Neuronal stem cell (in vitro differentiated cells): ENCODE results near the gene ISM1.

Experiments
- DNase-seq: peaks from one replicate; pipeline ENCODE4 v3.0.0-alpha.2; 2013; ENCODE audit warnings: low spot score
- H2AFZ ChIP-seq: one replicate; pipeline ENCODE4 v1.6.1; 2013; ENCODE audit warnings: mild to moderate bottlenecking, low read length, inconsistent platforms
- H2AK5ac ChIP-seq: 2 replicates; pipeline ENCODE4 v1.6.1; 2013; ENCODE audit warnings: low read depth, mild to moderate bottlenecking, inconsistent platforms, low read length, moderate library complexity, mixed read lengths
- H2BK120ac ChIP-seq: 2 replicates; pipeline ENCODE4 v1.6.1; 2013; ENCODE audit warnings: low read depth, mild to moderate bottlenecking, inconsistent platforms, low read length, moderate library complexity, mixed read lengths
- H2BK12ac ChIP-seq: one replicate; pipeline ENCODE4 v1.6.1; 2013; ENCODE audit warnings: low read length, inconsistent platforms
- H2BK15ac ChIP-seq: 2 replicates; pipeline ENCODE4 v1.6.1; 2013; ENCODE audit warnings: mild to moderate bottlenecking, low read length, inconsistent platforms, mixed read lengths
- H2BK5ac ChIP-seq: one replicate; pipeline ENCODE4 v1.6.1; 2013; ENCODE audit warnings: inconsistent platforms, mild to moderate bottlenecking, low read length, moderate library complexity
- H3K14ac ChIP-seq: one replicate; pipeline ENCODE4 v1.6.1; 2013; ENCODE audit warnings: low read length, inconsistent platforms
- H3K18ac ChIP-seq: 2 replicates; pipeline ENCODE4 v1.6.1; 2013; ENCODE audit warnings: low read length, inconsistent platforms
- H3K23ac ChIP-seq: 2 replicates; pipeline ENCODE4 v1.6.1; 2013; ENCODE audit warnings: low read depth, mild to moderate bottlenecking, mixed read lengths, low read length, inconsistent platforms; ENCODE audit not compliant: poor library complexity
- H3K27ac ChIP-seq: replicated peaks from 3 replicates; pipeline ENCODE4 v1.5.1; 2013; ENCODE audit warnings: low read length, inconsistent platforms
- H3K27me3 ChIP-seq, 3 experiments: 2 replicates each; pipeline ENCODE4 v1.6.1; 2013; ENCODE audit warnings: low read length in 3 of 3, mild to moderate bottlenecking in 2 of 3, inconsistent platforms in 1 of 3, low read depth in 1 of 3, mixed read lengths in 1 of 3, moderate library complexity in 1 of 3; ENCODE audit not compliant: control insufficient read depth in 3 of 3, insufficient read depth in 3 of 3
- H3K36me3 ChIP-seq, 2 donors: replicated peaks in 1 of 2; 2 replicates each; pipeline ENCODE4 v1.6.1; 2013; ENCODE audit warnings: low read length in 2 of 2; ENCODE audit not compliant: control insufficient read depth in 2 of 2, insufficient read depth in 2 of 2
- H3K4ac ChIP-seq: 2 replicates; pipeline ENCODE4 v1.6.1; 2013; ENCODE audit warnings: inconsistent platforms, mild to moderate bottlenecking, low read length, moderate library complexity
- H3K4me1 ChIP-seq, 2 donors: 1 replicate in 1 of 2; 2 replicates in 1 of 2; pipeline ENCODE4 v1.6.1; 2013; ENCODE audit warnings: low read length in 2 of 2, low read depth in 1 of 2; ENCODE audit not compliant: control insufficient read depth in 2 of 2, insufficient read depth in 1 of 2
- H3K4me2 ChIP-seq: one replicate; pipeline ENCODE4 v1.6.1; 2013; ENCODE audit warnings: mild to moderate bottlenecking, low read length, inconsistent platforms; ENCODE audit not compliant: insufficient read depth, poor library complexity, severe bottlenecking
- H3K4me3 ChIP-seq, 2 donors: 2 replicates each; pipeline ENCODE4 v1.5.1; 2013; ENCODE audit warnings: low read length in 2 of 2, mild to moderate bottlenecking in 2 of 2, inconsistent platforms in 1 of 2, moderate library complexity in 1 of 2
- H3K79me1 ChIP-seq: one replicate; pipeline ENCODE4 v1.6.1; 2013; ENCODE audit warnings: low read depth, mild to moderate bottlenecking, inconsistent platforms, low read length, moderate library complexity
- H3K9ac ChIP-seq: one replicate; pipeline ENCODE4 v1.6.1; 2013; ENCODE audit warnings: mild to moderate bottlenecking, low read depth, low read length, inconsistent platforms; ENCODE audit not compliant: poor library complexity
- H3K9me3 ChIP-seq, 2 donors: replicated peaks in 1 of 2; 2 replicates each; pipeline versions ENCODE3 to v1.6.1; 2013; ENCODE audit warnings: low read length in 2 of 2, mild to moderate bottlenecking in 2 of 2, inconsistent platforms in 1 of 2, low read depth in 1 of 2, mixed read lengths in 1 of 2, moderate library complexity in 1 of 2; ENCODE audit not compliant: control insufficient read depth in 2 of 2, insufficient read depth in 1 of 2
- H4K8ac ChIP-seq: one replicate; pipeline ENCODE4 v1.6.1; 2013; ENCODE audit warnings: low read depth, mild to moderate bottlenecking, inconsistent platforms, low read length, moderate library complexity
- H4K91ac ChIP-seq: one replicate; pipeline ENCODE4 v1.6.1; 2013; ENCODE audit warnings: low read length, low read depth, mild to moderate bottlenecking, inconsistent platforms; ENCODE audit not compliant: poor library complexity
- WGBS, 2 donors: extraction: QIAGEN DNeasy Blood & Tissue Kit; methylation state at CpG; one replicate each; pipeline ENCODE4 v1.1.7; 2013; ENCODE audit warnings: missing lambda C conversion rate in 2 of 2, mixed read lengths in 1 of 2; ENCODE audit not compliant: insufficient read length in 2 of 2, insufficient replicate concordance in 1 of 2; ENCODE audit errors: extremely low coverage in 2 of 2; 5-methylcytosine and 5-hydroxymethylcytosine counted together

ISM1 gene

DNA sequence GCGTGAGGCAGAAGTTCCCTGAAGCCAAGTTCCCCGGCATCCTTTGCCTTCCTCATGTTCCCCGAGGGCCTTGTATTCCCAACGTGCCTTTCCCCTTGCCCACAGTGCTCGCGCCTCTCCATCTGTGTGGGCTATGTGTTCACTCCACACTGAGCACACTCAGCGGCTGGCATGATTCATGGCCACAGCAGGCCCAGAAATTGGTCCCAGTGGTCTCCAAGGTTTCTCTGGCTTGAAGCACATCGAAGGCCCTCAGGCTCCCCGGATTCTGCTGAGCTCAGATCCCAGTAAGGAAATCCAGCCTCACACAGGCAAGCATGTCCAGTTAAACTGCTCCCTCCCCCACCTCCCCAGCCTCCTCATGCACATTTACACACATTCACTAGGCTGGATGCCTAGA, 123.6 kb downstream of the ISM1 start:
- Histone ChIP-seq H3K27ac (no peak overlapping the region), H3K36me3 (no peaks in the 10 kb centered on the region), H2BK5ac (no peak overlapping the region), H3K79me1 (no peaks in the 10 kb centered on the region), H4K91ac (no peak overlapping the region), H3K23ac (no peak overlapping the region), H3K4me2 (no peak overlapping the region), H3K27me3 (no peaks in the 10 kb centered on the region), H2BK15ac (no peak overlapping the region), H2AFZ (no peak overlapping the region), H2BK120ac (no peak overlapping the region), H2BK12ac (no peak overlapping the region), H3K4ac (no peak overlapping the region), H3K9me3 (no peaks in the 10 kb centered on the region), H4K8ac (peak overlapping the region; percentile 70), H3K18ac (peak overlapping the region; percentile 3), H3K9ac (no peak overlapping the region), H3K14ac (peak overlapping the region; percentile 31), H3K4me1 (no peaks in the 10 kb centered on the region), H2AK5ac (no peak overlapping the region), H3K4me3 (no peak overlapping the region)
- WGBS, 2 donors: no CpG with 5 or more reads among the region's 9 CpGs
- DNase-seq: no peak

DNA sequence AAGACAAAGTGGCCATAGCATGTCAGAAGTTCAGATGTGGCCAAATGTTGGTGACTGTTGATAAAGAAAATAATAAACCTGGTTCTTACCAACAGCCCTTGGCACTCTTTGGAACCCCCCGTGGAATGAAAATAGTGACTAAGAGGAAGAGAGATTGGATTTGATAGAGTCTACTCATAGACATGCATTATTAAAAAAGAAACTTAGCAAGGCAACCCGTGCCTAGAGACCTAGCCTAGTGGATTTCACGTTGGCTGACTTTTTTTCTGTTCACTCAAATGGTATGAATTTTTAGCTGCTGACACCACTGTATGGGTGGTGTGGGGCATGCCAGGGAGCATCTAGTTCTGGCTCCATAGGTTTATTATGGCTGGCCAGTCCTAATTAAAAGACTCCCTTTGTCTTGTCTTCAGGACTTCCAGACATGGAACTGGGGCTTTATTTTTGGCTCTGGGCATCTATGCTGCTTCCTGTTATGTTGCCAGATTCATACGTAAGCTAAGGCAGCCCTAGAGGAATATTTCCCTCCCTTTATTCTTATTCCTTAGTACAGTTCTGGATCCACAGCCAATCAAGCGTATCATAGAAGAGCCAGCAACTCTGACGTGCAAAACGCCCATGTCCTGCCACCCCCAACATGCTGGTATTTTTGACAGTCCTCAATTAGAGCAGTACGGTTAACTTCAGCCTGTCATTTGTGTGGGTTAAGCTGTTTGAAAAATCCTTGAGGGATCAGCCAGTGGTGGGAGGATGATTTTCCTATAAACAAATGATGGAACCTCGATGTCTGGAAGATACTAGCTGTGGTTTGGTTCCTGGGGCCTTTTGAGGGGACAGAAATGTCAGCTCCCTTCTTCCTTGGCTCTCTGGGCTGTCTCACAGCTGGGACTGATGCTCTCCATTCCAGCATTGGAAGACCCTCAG, 127.5 kb downstream of the ISM1 start:
- DNase-seq: no peak
- no peak overlapping the region for H3K9ac ChIP-seq
- H3K27ac ChIP-seq: no peak overlapping the region
- WGBS, 2 donors: no CpG with 5 or more reads among the region's 9 CpGs
- H3K9me3 ChIP-seq: no peaks in the 10 kb centered on the region
- H4K91ac ChIP-seq: no peak overlapping the region
- no peaks in the 10 kb centered on the region for H3K4me1 ChIP-seq
- H2AFZ ChIP-seq: no peak overlapping the region
- no peak overlapping the region for H3K18ac ChIP-seq
- H3K4me2 ChIP-seq: no peak overlapping the region
- no peak overlapping the region for H3K4me3 ChIP-seq
- H3K36me3 ChIP-seq: no peaks in the 10 kb centered on the region
- H2BK5ac ChIP-seq: no peak overlapping the region
- no peaks in the 10 kb centered on the region for H3K79me1 ChIP-seq
- H3K14ac ChIP-seq: no peak overlapping the region
- H3K27me3 ChIP-seq: no peaks in the 10 kb centered on the region
- no peak overlapping the region for H2BK120ac ChIP-seq
- no peak overlapping the region for H2BK15ac ChIP-seq
- no peak overlapping the region for H2BK12ac ChIP-seq
- H2AK5ac ChIP-seq: no peak overlapping the region
- H4K8ac ChIP-seq: no peak overlapping the region
- no peak overlapping the region for H3K23ac ChIP-seq
- H3K4ac ChIP-seq: no peak overlapping the region

DNA sequence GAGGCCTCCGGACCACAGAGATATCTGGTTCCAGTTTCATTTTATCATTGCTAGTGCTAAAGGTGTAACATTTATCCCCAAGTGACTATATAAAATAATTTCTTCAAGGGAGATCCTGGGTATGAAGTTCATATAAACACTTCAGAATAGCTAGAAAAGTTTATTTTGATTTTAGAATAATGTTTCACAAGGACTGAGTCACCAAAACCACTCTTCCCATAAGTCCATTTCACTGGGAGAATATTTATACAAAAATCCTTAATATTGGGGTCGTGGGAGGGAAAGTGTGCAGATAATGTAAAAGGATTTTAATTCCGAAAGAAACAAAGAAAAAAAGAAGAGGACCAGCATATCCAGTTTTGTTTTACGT, 128.1 kb downstream of the ISM1 start:
- DNase-seq: no peak
- H2BK5ac ChIP-seq: no peak overlapping the region
- no peak overlapping the region for H3K27ac ChIP-seq
- H3K18ac ChIP-seq: no peak overlapping the region
- H2BK12ac ChIP-seq: no peak overlapping the region
- H3K4ac ChIP-seq: no peak overlapping the region
- no peak overlapping the region for H2BK120ac ChIP-seq
- H3K27me3 ChIP-seq: no peaks in the 10 kb centered on the region
- no peak overlapping the region for H4K8ac ChIP-seq
- H4K91ac ChIP-seq: no peak overlapping the region
- no peak overlapping the region for H3K14ac ChIP-seq
- no peaks in the 10 kb centered on the region for H3K9me3 ChIP-seq
- H2AFZ ChIP-seq: no peak overlapping the region
- H3K4me3 ChIP-seq: no peak overlapping the region
- no peak overlapping the region for H3K23ac ChIP-seq
- H3K36me3 ChIP-seq: no peaks in the 10 kb centered on the region
- H2AK5ac ChIP-seq: no peak overlapping the region
- no peaks in the 10 kb centered on the region for H3K4me1 ChIP-seq
- H3K79me1 ChIP-seq: no peaks in the 10 kb centered on the region
- no peak overlapping the region for H3K9ac ChIP-seq
- no peak overlapping the region for H3K4me2 ChIP-seq
- H2BK15ac ChIP-seq: no peak overlapping the region
- WGBS, 2 donors: no CpG with 5 or more reads among the region's 4 CpGs
